Pancreas (tissue), 10 donors: ENCODE results near the gene NPPC. TPM values are rescaled to one million over a fixed set of nuclear protein-coding genes. Genes with fewer than 3 reads are reported as not detected.
A peak's percentile ranks its signal among the peaks of the same experiment; 100 is the strongest.

Experiments used
- ATAC-seq, 4 donors: fragments of 200-7000 bp; cut with Tn5 transposase; one replicate each; pipeline versions ENCODE4 v1.8.0 to v1.9.1; 2020; ENCODE audit warnings: mild to moderate bottlenecking in 4 of 4, moderate library complexity in 4 of 4
- DNase-seq, 6 donors: peaks; one replicate each; pipeline ENCODE4 v3.0.0-alpha.2; 2020
- FAIRE-seq: peaks from 2 replicates; lab custom pipeline; 2012; peaks lifted over from hg19 to GRCh38; lab: Jason Lieb, UNC
- H3K27ac ChIP-seq, 4 donors: fragments of 200-600 bp; sonication (generic); 1 replicate in 3 of 4; 2 replicates in 1 of 4; pipeline versions ENCODE4 v1.5.0 to v1.8.0; 2020
- H3K27me3 ChIP-seq, 4 donors: fragments of 200-600 bp; one replicate each; pipeline ENCODE4 v1.8.0; 2021
- H3K36me3 ChIP-seq, 3 donors: fragments of 200-600 bp; sonication (generic) in 1 of 3; one replicate each; pipeline versions ENCODE4 v1.5.0 to v1.8.0; 2020 to 2021
- H3K4me1 ChIP-seq, 3 donors: fragments of 200-600 bp; one replicate each; pipeline ENCODE4 v1.8.0; 2021
- H3K4me3 ChIP-seq, 4 donors: fragments of 200-600 bp; sonication (generic) in 2 of 4; one replicate each; pipeline versions ENCODE4 v1.5.0 to v1.8.0; 2020 to 2021
- H3K9me3 ChIP-seq, 4 donors: fragments of 200-600 bp; one replicate each; pipeline ENCODE4 v1.8.0; 2021
- CTCF ChIP-seq, 4 donors: fragments of 200-600 bp; sonication (generic) in 3 of 4; IDR thresholded peaks; one replicate each; pipeline versions ENCODE4 v1.5.0 to v1.8.0; 2021; ENCODE audit warnings: antibody characterized with exemption in 4 of 4
- WGBS, 2 donors: extraction: QIAGEN DNeasy Blood & Tissue Kit; methylation state at CpG; one replicate each; pipeline ENCODE4 v1.1.7; 2013; 5-methylcytosine and 5-hydroxymethylcytosine counted together
- intact Hi-C, 3 donors: fragments of 100-400 bp; cut with DNase I; formaldehyde crosslinking; loops; one replicate each; pipeline versions ENCODE4 v1.11.1 to v1.14.2; 2022
- polyA plus RNA-seq, 2 donors: library from polyadenylated mRNA; stranded (reverse); fragments of 200-250 nt; gene quantifications; one replicate each; pipeline ENCODE4 v1.2.3, GENCODE V29; 2013
- total RNA-seq, 6 donors: library from RNA; stranded (reverse); fragmentation: NEBNext Ultra II Directional in 4 of 6; extraction: Animal tissue kit (Norgen Biotek cat#: 25700) in 4 of 6; gene quantifications; one replicate each; pipeline versions ENCODE4 v1.2.1 to v1.2.4, GENCODE V29; 2021 to 2023
- donor health status: healthy with polysubstance abuse.
- donor health status: DM: no; HTN: no; CAD: no; lungs with moderate emphysema.
- donor health status: DM: no; HTN: no; CAD: no.
- donor health status: control.
- donor health status: control.
- donor health status: Bipolar disorder and iron deficiency.
- donor health status: DM: yes; HTN: yes; CAD: no.
- donor health status: DM: no; HTN: no; CAD: no.
- donor health status: DM: no; HTN: no; CAD: no.
- donor health status: DM: yes; HTN: yes; CAD: no.

NPPC gene
- total and polyA plus RNA-seq, 8 donors, result 0.26 TPM; not detected in 7

DNA sequence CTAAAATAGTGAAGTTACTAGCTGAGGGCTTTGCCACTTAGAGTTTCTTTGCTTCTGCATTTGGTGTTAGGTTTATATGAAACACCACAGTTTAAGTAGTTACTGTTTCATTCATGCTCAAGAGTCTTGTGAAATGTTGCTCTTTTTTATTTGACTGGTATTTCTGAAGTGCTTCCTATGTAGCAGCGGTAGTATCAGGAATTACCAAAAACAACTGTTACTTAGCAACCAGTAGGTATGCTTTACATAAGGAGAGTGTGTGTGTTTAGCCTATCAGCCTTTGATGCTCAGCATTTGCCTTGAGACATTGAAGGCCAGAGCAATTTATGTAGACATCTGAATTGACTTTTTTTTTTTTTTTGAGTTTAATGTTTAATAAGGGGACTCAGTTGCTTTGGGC lies 38.9 kb upstream of the NPPC start:
- 23 to 25% methylated on average over 1 of the region's 1 CpG for whole genome bisulfite sequencing, 2 donors
- no peaks in the 10 kb centered on the region for H3K36me3 ChIP-seq
- intact Hi-C loops, result no loop called here
- peaks cover 0 to 15% (median 0%) of the 10 kb centered on the region in 3 donors for H3K4me1 ChIP-seq
- FAIRE-seq (no peak), ATAC-seq (no peak), DNase-seq (no peak)
- TF ChIP-seq CTCF (IDR thresholded peaks at IDR 0.05), result no peak
- H3K9me3 ChIP-seq, result no peaks in the 10 kb centered on the region
- no peak overlapping the region for H3K4me3 ChIP-seq
- H3K27ac ChIP-seq, result no peak overlapping the region
- H3K27me3 ChIP-seq, result no peaks in the 10 kb centered on the region

DNA sequence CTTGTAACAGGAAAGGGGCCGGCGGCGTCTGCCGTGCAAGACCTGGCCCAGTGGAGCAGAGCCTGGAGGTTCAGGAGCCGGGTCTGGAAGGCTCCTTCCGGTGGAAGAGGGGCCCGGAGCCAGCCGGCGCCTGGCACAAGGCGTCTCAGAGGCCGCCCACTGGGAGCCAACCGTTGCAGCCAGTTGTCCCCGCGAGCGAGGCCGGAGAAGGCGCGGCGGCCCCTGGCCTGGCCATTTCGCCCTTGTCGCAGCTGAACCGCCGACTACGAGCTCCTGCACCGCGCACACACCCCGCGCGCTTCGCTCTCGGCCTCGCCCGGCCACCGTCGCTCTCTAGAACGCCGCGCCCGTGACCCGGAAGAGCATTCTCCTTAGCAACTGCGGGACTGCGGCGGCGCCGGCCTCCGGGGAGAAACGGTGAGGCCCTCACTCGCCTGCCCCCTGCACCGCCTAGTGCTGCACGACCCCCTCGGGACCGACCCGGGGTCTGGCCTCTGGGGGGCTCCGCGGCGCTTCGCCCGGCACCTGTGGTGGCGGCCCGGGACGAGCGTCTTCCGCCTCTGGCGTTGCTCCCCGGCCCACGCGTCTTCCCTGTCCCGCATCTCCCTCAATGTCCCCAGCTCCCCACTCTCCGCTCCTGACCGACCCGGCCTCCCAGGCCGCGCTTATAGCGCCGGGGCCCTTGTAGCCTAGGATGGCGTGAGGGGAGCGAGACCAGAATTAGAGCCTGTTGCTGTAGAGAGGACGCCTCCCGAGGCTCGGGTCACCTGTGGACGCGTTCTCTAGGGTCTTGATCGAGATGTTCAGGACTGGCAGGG lies 35.4 kb upstream of the NPPC start, which contains the start of gene DIS3L2:
TSS of gene DIS3L2 (plus strand) at position 365 of the 818 bp plus-strand sequence. CDS start 53,215 bp downstream, outside the sequence.
- no peaks in the 10 kb centered on the region for H3K9me3 ChIP-seq
- 0 to 1% methylated on average over 71 to 83 of the region's 83 CpGs for WGBS, 2 donors
- H3K27ac ChIP-seq, result peak within 1 kb of the TSS; percentile 58 to 70 (median 68)
- H3K4me1 ChIP-seq, result peaks cover 0 to 15% (median 0%) of the 10 kb centered on the region in 3 donors
- H3K4me3 ChIP-seq, result peak within 1 kb of the TSS; percentile 76 to 100 (median 92)
- intact Hi-C loops, result no loop called here
- H3K27me3 ChIP-seq, result no peaks in the 10 kb centered on the region
- no peak for FAIRE-seq
- peak; percentile 98 to 99 (median 99) for ATAC-seq
- TF ChIP-seq CTCF (IDR thresholded peaks at IDR 0.05), result no peak
- H3K36me3 ChIP-seq, result no peaks in the 10 kb centered on the region
- DNase-seq, result peak; percentile 70 to 92 (median 75)

- H3K27ac ChIP-seq, result peak overlapping the region; percentile 58 to 70 (median 68)
- no peak for TF ChIP-seq CTCF (IDR thresholded peaks at IDR 0.05)
- no peaks in the 10 kb centered on the region for H3K36me3 ChIP-seq
- intact Hi-C loops, result no loop called here
- WGBS, 2 donors, result 52 to 55% methylated on average over 18 of the region's 18 CpGs
- H3K4me3 ChIP-seq, result peak overlapping the region; percentile 76 to 100 (median 92)
- peaks cover 0 to 15% (median 0%) of the 10 kb centered on the region in 3 donors for H3K4me1 ChIP-seq
- no peaks in the 10 kb centered on the region for H3K9me3 ChIP-seq
- ATAC-seq (no peak), DNase-seq (no peak), FAIRE-seq (no peak)
- H3K27me3 ChIP-seq, result no peaks in the 10 kb centered on the region
Measured at GRCh38 chr2:231960810-231961348, 34.7 kb upstream of the NPPC start.

DNA sequence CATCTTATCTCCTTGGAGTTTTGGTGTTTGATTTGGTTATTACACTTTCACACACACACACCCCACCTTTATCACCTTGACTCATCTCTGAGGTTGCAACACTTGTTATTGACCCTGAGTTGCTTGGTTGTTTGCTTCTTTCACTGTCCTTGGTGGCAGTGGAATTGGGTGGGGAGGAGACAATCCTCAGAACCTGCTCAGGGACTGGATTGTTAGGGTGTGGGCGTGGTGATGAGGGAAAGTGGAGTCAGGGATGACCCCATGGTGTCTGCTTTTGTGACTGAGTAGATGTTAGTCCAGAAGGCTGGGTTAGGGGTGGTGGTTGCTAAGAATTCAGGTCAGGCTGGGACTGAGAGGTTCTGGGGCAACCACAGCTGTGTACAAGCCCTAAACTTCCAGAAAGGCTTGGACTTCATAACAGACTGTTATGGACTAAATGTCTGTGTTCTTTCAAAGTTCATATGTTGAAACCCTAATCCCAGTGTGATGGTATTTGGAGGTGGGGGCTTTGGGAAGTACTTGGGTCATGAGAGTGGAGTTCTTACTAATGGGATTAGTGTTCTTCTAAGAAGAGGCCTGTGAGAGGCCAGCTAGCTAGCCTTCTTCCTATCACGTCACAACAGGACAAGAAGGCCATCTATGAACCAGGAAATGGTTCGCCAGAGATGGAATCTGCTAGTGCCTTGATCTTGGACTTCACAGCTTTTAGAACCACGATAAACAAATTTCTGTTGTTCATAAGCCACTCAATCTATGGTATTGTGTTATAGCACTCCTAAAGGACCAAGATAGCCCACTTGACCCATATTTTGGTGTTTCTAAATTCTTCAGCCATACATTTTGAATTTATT lies 31.9 kb upstream of the NPPC start:
- H3K27ac ChIP-seq, result no peak overlapping the region
- TF ChIP-seq CTCF (IDR thresholded peaks at IDR 0.05), result no peak
- no peak for ATAC-seq
- no peaks in the 10 kb centered on the region for H3K27me3 ChIP-seq
- H3K4me3 ChIP-seq, result no peak overlapping the region
- intact Hi-C loops, result no loop called here
- WGBS, 2 donors, result 74 to 91% methylated on average over 4 of the region's 4 CpGs
- H3K4me1 ChIP-seq, result peaks cover 0 to 5% (median 0%) of the 10 kb centered on the region in 3 donors
- DNase-seq, result no peak
- no peak for FAIRE-seq
- no peaks in the 10 kb centered on the region for H3K9me3 ChIP-seq
- H3K36me3 ChIP-seq, result no peaks in the 10 kb centered on the region
